ENCODE results near the gene DIP2C. TPM values are rescaled to one million over a fixed set of nuclear protein-coding genes. Genes with fewer than 3 reads are reported as not detected.
"Not testable (repeated sequence)": the region's sequence is repeated elsewhere in the genome, so short reads cannot be mapped to it uniquely, and the experiment has no call there.

Gene DIP2C
- total RNA-seq, 2 donors from 2014 or later = 11.0 to 12.2 TPM

DNA sequence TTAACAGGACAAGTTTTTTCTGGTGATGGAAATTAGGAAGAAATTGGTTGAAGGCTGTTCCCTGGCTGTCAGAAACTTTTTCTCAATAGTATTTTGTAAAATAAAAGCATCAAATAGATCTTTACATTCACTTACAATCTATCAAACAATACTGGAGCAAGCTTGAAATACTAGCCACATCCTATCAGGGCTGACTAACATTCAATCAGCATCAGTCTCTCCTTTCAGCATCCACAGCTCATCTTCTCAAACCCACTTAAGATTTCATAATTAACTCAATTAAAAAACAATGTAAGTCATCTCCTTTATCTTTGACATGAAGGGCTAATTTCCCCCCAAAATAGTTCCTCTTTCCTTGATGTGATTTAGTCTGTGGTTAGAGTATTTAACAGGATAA is 80.2 kb downstream of the DIP2C start:
- ATAC-seq = no peak
- intact Hi-C loops (cut with DNase I, micrococcal nuclease) = no loop called here
- DNase-seq = no peak

GRCh38 chr10:608331-609261 is 80.9 kb downstream of the DIP2C start:
- intact Hi-C loops (cut with DNase I, micrococcal nuclease) = no loop called here
- DNase-seq (no peak), ATAC-seq (no peak)

DNA sequence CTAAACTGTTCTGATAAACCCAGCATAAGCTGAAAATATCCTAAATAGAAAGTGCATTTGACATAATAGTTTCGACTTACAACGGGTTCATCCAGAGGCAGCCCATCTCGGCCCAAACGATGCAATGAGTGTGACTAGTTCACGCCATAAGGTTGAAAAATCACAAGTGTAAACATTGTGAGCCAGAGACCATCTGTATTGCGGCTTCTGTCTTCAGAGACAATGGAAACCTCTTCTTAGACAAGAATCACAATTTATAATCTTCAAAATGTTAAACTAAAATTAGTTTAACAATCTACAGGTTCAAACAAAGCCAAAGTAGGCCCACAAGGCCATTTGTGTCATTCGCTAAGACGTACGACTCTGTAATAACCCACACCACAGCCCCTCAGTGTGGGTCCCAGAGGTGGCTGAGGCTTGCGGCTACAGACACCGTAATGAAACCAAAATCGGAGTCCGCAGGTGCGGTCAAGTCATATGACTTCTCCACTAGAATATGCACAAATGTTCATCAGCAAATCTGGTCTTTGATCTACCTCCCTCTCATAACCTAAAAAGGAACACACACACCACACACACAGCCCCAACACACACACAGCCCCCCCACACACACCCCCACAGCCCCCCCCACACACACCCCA is 81.8 kb downstream of the DIP2C start:
- intact Hi-C loops (cut with DNase I, micrococcal nuclease) = no loop called here
- no peak for DNase-seq
- no peak for ATAC-seq

DNA sequence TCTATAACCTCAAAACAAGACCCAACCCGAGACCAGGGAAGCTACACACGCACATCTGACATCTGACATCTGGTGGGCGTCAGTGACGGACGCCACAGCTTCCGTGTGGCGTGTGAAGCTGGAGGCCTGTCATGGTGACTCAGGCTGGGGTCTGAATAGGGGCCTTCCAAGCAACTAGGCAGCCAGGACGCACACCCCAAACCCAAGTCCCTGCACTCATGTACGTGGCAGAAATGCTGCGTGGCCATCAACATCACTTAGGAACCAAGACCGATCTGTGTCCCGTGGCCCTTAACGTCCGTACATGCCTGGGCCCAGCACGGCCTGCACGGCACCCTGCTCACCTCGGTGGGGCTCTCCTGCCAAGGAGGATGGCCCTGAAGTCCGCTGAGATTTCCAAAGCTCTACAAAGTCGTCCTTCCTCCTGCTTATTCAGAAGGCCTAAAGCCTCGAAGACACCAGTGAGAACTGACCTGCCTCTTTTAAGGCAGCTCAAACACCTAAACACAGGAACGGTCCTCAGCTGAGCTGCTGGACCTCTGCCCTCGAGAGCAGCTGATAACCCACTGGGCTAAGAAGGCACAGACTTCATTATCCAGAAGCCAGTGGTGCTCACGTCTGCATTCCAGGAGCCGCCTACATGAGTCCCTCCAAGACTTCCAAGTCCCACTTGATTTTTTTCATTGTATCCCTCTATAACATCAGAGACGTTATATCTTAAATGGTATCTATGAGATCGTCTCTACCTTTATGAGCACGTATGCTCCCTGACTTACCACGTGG is 82.5 kb downstream of the DIP2C start:
- ATAC-seq = no peak
- intact Hi-C loops (cut with DNase I, micrococcal nuclease) = no loop called here
- no peak for DNase-seq

GRCh38 chr10:605632-606325 is 83.7 kb downstream of the DIP2C start:
- ATAC-seq = peak; percentile 93
- intact Hi-C loops (cut with DNase I, micrococcal nuclease) = no loop called here
- no peak for DNase-seq

DNA sequence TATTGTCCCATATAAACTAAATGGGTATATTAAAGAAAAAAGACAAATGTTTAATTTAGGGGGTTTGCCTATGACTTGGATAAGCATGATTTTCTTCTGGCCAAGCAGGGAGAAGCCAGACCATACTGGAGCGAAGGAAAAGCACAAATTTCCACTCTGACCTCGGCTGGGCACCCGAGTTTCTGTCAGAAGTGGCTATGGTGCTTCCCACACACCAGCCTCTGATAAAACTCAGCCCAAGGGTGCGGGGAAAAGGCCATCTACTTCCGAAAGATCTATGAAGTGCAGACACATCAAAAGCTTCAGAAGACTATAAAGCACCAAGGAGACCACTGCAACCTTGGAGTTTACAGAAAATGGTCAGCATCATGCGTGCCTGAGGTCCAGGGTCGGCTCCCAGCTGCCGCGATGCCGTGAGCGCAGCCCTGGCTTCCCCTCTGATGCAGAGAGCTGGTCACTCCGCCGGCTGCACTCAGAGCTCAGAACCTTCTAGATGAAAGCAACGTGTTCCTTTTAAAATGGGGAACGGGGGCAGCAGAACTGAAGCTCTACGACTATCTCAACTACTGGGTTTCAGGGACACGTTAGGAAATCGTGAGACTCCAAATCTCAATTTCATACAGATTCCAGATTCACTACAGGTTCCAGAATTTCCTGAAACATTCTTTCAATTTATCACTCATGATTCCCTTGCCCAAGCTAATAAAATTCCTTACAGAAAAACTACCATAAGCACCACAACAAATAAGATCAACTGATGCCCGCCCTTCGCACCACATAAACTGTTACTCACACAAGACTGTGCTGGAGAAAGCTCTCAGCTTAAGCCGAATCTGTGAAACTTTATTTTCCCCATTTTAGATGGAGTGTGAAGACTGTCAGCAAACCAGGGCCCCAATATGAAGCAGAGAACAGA is 84.5 kb downstream of the DIP2C start:
- ATAC-seq (peak; percentile 65), DNase-seq (no peak)
- intact Hi-C loops (cut with DNase I, micrococcal nuclease) = no loop called here

DNA sequence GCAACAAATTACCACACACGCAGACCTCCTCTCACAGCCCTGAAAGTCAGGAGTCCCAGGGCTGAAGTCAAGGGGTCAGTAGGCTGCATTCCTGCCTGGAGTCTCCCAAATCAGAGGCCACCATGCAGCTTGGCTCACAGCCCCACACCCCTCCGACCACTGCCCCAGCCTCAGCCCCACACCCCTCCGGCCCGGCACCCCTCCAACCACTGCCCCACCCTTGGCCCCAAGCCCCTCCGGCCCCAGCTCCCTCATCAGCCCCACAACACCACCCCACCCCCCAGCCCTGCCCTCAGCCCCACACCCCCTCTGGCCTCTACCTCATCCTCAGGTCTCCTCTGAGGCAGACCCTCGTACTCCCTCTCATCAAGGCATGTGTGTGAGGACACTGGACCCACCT is 85.7 kb downstream of the DIP2C start:
- intact Hi-C loops (cut with DNase I, micrococcal nuclease) = no loop called here
- DNase-seq = no peak
- no peak for ATAC-seq

- intact Hi-C loops (cut with DNase I, micrococcal nuclease) = no loop called here
- ATAC-seq (no peak), DNase-seq (no peak)
Measured at GRCh38 chr10:602391-603005, 87.0 kb downstream of the DIP2C start.

DNA sequence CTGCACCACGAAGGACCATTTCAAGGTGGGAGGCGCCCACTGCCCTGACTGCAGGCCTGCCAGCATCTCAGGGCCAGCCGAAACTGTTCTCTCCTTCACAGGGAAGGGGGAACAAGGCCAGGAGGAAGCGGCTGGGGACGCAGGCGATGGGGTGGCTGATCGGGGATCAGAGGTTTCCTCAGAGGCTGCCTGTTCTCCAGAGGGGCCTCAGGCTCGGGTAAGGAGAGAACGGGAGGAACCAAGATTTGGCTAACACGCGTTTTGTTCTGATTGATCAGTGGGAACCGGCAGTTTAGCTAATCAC is 87.9 kb downstream of the DIP2C start:
- no peak for ATAC-seq
- DNase-seq = no peak
- intact Hi-C loops (cut with DNase I, micrococcal nuclease) = no loop called here

DNA sequence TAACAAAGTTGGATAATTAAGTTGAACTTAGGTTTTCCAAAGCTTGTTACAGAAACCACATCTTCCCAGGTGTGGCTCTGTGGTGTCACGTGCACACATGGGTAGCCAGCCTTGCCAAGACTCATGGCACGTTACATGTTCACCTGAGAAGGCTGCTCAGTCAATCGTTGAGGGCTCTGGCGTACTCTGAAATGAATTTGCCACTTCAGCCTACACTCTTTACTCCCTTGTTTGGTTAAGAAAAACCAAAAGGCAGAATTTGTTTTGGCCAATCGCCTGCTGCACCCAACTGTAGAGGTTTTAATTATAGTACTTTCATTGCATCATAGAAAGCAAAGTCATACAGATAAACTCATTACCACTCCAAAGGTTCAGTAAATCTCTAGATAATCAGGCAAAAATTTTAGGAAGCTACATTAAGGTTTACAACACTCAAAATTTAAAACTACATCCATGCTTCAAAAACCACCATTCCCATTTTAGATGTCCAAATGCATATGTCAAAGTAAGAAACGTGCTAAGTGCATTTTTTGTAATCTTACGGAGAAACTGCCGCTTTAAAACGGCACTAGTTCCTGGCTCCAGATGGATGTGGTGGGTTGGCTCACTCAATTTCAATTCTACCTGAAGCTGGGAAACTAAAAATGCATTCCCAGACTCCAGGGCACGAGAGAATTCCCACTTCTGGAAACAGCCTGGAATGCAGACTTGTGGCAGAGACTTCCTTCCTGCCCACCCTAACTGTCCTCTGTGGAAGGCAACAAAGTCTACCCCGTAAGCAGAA is 88.4 kb downstream of the DIP2C start:
- no peak for DNase-seq
- ATAC-seq = no peak
- intact Hi-C loops (cut with DNase I, micrococcal nuclease) = no loop called here

GRCh38 chr10:600234-600633 is 89.2 kb downstream of the DIP2C start:
- DNase-seq (no peak), ATAC-seq (no peak)
- intact Hi-C loops (cut with DNase I, micrococcal nuclease) = no loop called here

- DNase-seq (no peak), ATAC-seq (no peak)
- intact Hi-C loops (cut with DNase I, micrococcal nuclease) = no loop called here
Measured at GRCh38 chr10:599767-600166, 89.7 kb downstream of the DIP2C start.

GRCh38 chr10:598415-599170 is 90.9 kb downstream of the DIP2C start:
- ATAC-seq (no peak), DNase-seq (no peak)

DNA sequence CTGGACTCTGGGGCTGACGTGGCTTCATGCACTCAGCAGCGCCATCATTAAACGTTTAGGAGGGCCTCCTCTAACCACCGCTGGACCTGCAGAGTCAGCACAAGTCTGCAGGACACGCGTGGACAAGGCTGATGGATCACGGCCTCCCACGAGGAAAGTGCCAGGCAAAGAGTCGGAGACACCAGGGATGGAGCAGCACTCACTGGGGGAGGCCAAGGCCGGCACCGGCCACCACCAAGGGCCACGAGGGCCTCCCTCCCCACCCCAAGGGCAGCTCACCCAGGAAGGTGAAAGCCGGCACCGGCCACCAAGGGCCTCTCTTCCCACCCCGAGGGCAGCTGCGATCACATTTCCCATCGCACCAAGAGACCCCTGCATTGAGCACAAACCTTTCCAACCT is 91.5 kb downstream of the DIP2C start:
- intact Hi-C loops (cut with DNase I, micrococcal nuclease) = no loop called here
- ATAC-seq (no peak), DNase-seq (no peak)

More at GRCh38 chr10:598415-599170, 90.9 kb downstream of the DIP2C start:
- intact Hi-C loops (cut with DNase I, micrococcal nuclease) = no loop called here

DNA sequence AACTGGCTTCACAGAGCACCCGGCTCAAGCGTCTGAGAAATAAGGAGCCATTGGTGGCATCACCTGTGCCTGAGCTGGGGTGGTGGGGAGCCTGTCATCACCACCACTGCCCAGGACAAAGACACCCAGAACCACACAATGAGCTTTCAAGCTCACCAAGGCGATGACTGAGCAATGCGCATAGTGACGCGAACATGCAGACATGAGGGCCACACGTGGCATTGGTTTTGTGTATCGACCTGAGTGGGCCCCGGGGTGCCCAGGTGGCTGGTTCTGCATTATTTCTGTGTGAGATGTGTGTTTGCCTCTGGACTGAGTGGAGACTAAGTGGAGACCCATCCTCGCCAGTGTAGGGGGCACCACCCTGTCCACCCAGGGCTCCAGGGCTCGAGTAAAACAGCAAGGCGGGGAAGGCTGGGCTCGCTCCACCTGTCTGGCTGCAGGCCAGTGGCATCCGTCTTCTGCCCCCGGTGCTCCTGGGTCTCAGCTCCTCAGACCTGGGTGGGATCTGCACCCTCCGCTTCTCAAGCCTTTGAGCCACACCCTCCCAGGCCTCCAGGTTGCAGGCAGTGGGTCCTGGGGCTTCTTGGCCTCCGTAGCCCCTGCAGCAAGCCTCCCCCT is 92.6 kb downstream of the DIP2C start:
- intact Hi-C loops (cut with DNase I, micrococcal nuclease) = no loop called here
- ATAC-seq = no peak
- DNase-seq = no peak

DNA sequence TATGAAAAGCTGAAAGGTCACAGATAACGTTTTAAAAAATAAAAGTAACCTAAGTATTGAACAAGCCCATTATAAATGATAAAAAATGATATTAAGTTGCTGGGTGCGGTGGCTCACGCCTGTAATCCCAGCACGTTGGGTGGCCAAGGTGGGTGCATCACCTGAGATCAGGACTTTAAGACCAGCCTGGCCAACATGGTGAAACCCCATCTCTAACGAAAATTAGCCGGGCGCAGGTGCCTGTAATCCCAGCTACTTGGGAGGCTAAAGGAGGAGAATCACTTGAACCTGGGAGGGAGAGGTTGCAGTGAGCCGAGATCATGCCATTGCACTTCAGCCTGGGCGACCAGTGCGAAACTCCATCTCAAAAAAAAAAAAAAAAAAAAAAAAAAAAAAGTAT is 93.3 kb downstream of the DIP2C start:
- DNase-seq; ATAC-seq; intact Hi-C loops (cut with DNase I, micrococcal nuclease): not testable (repeated sequence)

Measured in left colon (tissue), 2 donors.